Astrocyte of the hippocampus (primary cell): ENCODE data around the gene NRBP1.

Experiments
- DNase-seq: peaks from one replicate; pipeline ENCODE4 v3.0.0; 2011; ENCODE audit warnings: low read depth, low spot score

NRBP1 gene

DNA sequence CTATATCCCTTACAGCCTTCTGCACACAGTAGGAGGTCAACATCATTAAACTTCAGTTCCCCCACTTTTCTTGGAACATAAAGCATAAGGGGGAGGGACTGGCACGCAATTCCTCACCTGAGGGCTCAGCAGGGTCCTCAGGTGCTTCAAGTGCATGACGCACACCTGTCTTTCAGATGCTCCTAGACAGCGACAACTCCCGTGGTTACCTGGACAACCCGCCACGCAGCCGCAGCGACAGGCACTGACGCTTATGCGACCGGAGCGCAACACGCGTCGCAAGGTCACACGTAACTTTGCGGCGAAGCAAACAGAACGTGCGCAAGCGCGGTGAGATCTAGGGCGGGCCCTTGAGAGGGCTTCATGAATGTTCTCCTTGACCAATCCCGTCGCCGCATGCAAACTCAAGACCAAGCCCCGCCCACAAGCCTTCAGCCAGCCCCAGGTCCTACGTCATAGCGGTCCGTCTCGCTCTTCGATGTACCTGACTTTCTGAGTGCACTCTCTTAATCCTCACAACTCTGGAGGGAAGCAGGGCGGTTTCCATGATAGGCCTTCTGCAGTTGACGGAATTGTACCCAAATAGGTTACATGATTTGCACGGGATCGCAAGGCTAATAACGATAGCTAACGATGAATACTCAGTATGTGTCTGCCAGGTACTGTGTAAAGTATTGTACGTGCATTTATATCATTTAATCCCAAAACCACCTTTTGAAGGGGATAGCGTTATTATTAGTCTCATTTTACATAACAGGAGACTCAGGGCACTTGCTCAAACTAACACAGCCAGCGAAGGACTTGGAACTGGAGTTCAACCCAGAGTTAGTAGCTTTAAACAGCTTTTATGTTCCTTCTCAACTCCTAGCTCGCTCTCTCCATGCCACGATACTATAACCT, 61.3 kb downstream of the NRBP1 start, which contains the start of gene IFT172:
TSS of gene IFT172 (minus strand) at position 246 of the 900 bp plus-strand sequence. CDS start at position 156, 90 bp downstream.
- peak; percentile 99 for DNase-seq
